Peyer's patch (tissue), 4 donors: ENCODE measurements around the gene CARMIL1. TPM values are rescaled to one million over a fixed set of nuclear protein-coding genes. Genes with fewer than 3 reads are reported as not detected.

Experiments
- DNase-seq, 3 donors: peaks; one replicate each; pipeline ENCODE4 v3.0.0-alpha.2; 2017 to 2019
- H3K27ac ChIP-seq, 4 donors: fragments of 200-600 bp; sonication (generic); one replicate each; pipeline ENCODE4 v1.5.1; 2016 to 2019
- H3K27me3 ChIP-seq, 2 donors: fragments of 200-600 bp; sonication (generic); one replicate each; pipeline ENCODE4 v1.5.1; 2019
- H3K36me3 ChIP-seq, 3 donors: fragments of 200-600 bp; sonication (generic); one replicate each; pipeline ENCODE4 v1.5.1; 2016 to 2019
- H3K4me1 ChIP-seq, 4 donors: fragments of 200-600 bp; sonication (generic); one replicate each; pipeline ENCODE4 v1.5.1; 2016 to 2019
- H3K4me3 ChIP-seq, 4 donors: fragments of 200-600 bp; sonication (generic); 1 replicate in 3 of 4; 2 replicates in 1 of 4; pipeline ENCODE4 v1.5.1; 2016 to 2019; ENCODE audit warnings: mild to moderate bottlenecking in 1 of 4
- H3K9me3 ChIP-seq, 4 donors: fragments of 200-600 bp; sonication (generic); one replicate each; pipeline ENCODE4 v1.5.1; 2016 to 2019; ENCODE audit warnings: mild to moderate bottlenecking in 1 of 4
- POLR2A ChIP-seq, 2 donors: fragments of 450-650 bp; IDR thresholded peaks; one replicate each; pipeline ENCODE4 v1.5.1; 2017; ENCODE audit warnings: antibody characterized with exemption in 2 of 2, mild to moderate bottlenecking in 2 of 2, moderate library complexity in 2 of 2
- total RNA-seq, 4 donors: library from RNA; depleted of rRNA; stranded (reverse); fragments of >200 nt; gene quantifications; one replicate each; pipeline ENCODE4 v1.1.0, GENCODE V29; 2016
- TF ChIP-seq, protein P1 (sequence below), 6 experiments: fragments of 450-650 bp in 4 of 6; fragments of 200-600 bp in 2 of 6; sonication (generic) in 1 of 6; IDR thresholded peaks; one replicate each; pipeline ENCODE4 v1.5.1; 2017 to 2019; ENCODE audit warnings: antibody characterized with exemption in 6 of 6, mild to moderate bottlenecking in 3 of 6, moderate library complexity in 1 of 6

Gene CARMIL1
- total RNA-seq, 4 donors from 2014 or later: 75.1 to 107 (median 85.7) TPM

DNA sequence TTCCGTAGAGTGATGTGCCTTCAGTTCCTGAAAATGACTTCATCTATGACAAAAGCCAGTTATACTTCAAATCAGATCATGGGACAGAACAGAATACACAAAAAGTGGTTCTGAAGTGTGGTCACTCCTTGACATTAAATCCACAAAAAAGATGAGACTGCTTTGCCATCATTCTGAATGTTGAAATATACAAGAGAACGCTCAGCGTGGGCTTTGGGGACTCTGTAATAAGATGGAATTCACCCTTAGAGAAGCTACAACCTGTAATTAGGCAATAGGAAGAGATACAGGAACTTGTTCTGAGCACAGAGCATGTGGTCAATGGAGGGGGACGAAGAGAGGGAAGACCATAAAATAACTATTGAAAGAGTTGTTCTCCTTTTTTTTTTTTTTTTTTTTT is 184.3 kb downstream of the CARMIL1 start:
- Histone ChIP-seq H3K36me3 (no peaks in the 10 kb centered on the region), H3K4me1 (no peaks in the 10 kb centered on the region), H3K4me3 (no peak overlapping the region), H3K27ac (no peak overlapping the region), H3K9me3 (no peaks in the 10 kb centered on the region), H3K27me3 (no peaks in the 10 kb centered on the region)
- no peak for DNase-seq
- TF ChIP-seq POLR2A (IDR thresholded peaks at IDR 0.05): no peak
- TF ChIP-seq, protein P1, sequence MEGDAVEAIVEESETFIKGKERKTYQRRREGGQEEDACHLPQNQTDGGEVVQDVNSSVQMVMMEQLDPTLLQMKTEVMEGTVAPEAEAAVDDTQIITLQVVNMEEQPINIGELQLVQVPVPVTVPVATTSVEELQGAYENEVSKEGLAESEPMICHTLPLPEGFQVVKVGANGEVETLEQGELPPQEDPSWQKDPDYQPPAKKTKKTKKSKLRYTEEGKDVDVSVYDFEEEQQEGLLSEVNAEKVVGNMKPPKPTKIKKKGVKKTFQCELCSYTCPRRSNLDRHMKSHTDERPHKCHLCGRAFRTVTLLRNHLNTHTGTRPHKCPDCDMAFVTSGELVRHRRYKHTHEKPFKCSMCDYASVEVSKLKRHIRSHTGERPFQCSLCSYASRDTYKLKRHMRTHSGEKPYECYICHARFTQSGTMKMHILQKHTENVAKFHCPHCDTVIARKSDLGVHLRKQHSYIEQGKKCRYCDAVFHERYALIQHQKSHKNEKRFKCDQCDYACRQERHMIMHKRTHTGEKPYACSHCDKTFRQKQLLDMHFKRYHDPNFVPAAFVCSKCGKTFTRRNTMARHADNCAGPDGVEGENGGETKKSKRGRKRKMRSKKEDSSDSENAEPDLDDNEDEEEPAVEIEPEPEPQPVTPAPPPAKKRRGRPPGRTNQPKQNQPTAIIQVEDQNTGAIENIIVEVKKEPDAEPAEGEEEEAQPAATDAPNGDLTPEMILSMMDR (IDR thresholded peaks at IDR 0.05): no peak

DNA sequence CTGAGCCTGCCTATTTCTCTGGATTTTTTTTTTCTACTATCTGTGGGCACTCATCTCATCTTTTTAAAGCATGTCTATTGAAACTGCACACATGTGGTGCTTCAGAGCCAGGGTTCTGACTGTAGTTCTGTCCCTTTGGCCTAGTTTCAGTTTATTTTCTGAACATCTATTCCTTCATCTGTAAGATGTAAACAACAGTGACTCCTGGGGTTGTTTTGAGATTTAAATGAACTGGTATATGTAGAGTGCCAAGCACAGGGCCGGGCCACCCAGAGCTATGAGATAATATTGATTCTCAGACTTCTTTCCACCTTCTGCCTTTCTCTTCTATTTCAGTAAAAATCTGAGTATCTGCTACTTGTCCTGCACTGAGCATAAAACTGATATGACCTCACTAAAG is 185.1 kb downstream of the CARMIL1 start:
- H3K27me3 ChIP-seq: no peaks in the 10 kb centered on the region
- TF ChIP-seq POLR2A (IDR thresholded peaks at IDR 0.05): no peak
- TF ChIP-seq, protein P1 (IDR thresholded peaks at IDR 0.05): no peak
- no peak overlapping the region for H3K27ac ChIP-seq
- H3K4me3 ChIP-seq: no peak overlapping the region
- no peak for DNase-seq
- no peaks in the 10 kb centered on the region for H3K36me3 ChIP-seq
- no peaks in the 10 kb centered on the region for H3K4me1 ChIP-seq
- no peaks in the 10 kb centered on the region for H3K9me3 ChIP-seq

DNA sequence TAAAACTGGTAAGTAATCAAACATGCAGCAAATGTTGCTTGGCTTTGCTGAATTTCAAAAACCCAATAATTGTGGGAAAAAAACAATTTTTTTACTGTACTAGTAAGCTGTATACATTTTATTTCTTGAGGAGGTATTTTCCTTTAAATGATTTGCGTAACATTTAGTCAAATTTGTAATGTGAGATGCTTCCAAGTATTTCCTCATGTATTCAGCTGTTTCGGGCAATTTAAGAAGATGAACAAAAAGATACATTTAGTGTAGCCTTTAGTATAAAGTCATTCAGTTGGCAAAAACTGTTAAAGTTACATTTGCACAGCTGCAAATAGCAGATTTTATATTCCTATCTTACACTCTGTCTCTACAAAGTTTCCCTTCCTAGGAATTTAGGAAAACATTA is 186.8 kb downstream of the CARMIL1 start:
- TF ChIP-seq POLR2A (IDR thresholded peaks at IDR 0.05): no peak
- TF ChIP-seq, protein P1 (IDR thresholded peaks at IDR 0.05): no peak

DNA sequence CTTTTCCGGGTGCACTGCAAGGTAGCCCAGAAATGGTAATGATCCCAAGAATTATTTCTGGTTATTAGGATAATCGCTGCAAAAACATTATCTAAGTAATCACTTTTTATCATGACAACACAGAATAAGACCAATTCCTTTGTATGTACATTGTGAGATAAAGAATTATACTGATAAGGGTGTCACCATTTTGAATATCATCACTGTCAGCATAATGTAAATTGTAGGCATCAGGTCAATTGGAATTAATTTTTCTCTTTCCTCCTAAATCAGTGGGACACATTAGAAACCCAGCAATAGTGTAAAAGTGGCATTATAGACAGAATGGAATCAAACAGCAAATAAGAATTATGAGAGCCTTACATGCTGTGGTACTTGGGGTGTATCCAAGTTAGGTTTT is 189.7 kb downstream of the CARMIL1 start:
- TF ChIP-seq POLR2A (IDR thresholded peaks at IDR 0.05): no peak
- TF ChIP-seq, protein P1 (IDR thresholded peaks at IDR 0.05): no peak
- no peaks in the 10 kb centered on the region for H3K36me3 ChIP-seq
- no peak overlapping the region for H3K4me3 ChIP-seq
- no peak for DNase-seq
- H3K9me3 ChIP-seq: no peaks in the 10 kb centered on the region
- no peaks in the 10 kb centered on the region for H3K27me3 ChIP-seq
- no peaks in the 10 kb centered on the region for H3K4me1 ChIP-seq
- no peak overlapping the region for H3K27ac ChIP-seq

More for the DNA sequence above, 186.8 kb downstream of the CARMIL1 start:
- H3K4me1 ChIP-seq: no peaks in the 10 kb centered on the region
- no peak overlapping the region for H3K4me3 ChIP-seq
- no peak for DNase-seq
- no peak overlapping the region for H3K27ac ChIP-seq
- H3K9me3 ChIP-seq: no peaks in the 10 kb centered on the region
- no peaks in the 10 kb centered on the region for H3K27me3 ChIP-seq
- H3K36me3 ChIP-seq: no peaks in the 10 kb centered on the region

DNA sequence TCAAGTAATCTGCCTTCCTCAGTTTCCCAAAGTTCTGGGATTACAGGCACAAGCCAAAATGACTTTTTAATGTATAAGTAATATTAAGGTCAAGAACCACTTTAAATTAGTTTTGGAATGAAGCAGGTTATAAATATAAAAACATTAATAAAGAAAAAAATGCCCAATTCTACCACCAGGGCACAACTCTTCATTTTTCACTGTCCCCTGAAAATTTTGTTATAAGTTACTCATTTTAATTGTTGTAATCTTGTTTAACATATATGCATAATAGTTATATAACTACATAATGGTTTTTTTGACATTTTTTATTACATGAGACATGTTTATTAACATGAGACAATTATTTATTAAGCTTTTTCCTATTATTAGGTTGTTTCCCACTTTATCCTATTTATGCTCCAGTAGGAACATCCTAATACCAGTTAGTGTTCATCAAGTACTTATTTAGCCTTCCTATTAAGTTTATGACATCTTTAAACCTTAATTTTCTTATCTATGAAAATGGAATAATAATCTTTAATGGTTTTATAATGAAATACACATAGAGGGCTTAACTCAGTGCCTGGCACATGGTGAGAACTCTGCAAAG is 190.7 kb downstream of the CARMIL1 start:
- TF ChIP-seq, protein P1 (IDR thresholded peaks at IDR 0.05): peak in 3 of 6 experiments; percentile 21 to 37 (median 23)
- no peak for TF ChIP-seq POLR2A (IDR thresholded peaks at IDR 0.05)
- Histone ChIP-seq H3K27me3 (no peaks in the 10 kb centered on the region), H3K27ac (no peak overlapping the region), H3K36me3 (no peaks in the 10 kb centered on the region), H3K4me3 (no peak overlapping the region), H3K9me3 (no peaks in the 10 kb centered on the region), H3K4me1 (no peaks in the 10 kb centered on the region)
- DNase-seq: no peak

DNA sequence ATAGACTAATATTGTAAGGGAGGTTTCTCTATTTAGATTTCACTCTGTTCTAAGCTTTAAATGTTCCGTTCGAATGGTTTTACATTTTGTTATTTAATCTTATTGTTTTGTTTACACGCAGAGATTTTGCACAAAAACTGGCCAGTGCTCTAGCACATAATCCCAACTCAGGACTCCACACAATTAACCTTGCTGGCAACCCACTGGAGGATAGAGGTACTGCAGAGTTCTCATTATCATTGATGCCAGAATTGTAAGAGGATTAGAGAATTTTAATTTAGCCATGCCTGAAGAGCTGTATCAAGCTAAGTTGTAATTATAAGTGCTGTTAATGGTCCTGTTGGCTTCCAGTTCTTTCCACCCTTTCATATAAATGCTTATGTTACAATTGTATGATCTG is 193.1 kb downstream of the CARMIL1 start:
- H3K4me3 ChIP-seq: no peak overlapping the region
- no peaks in the 10 kb centered on the region for H3K36me3 ChIP-seq
- H3K4me1 ChIP-seq: no peaks in the 10 kb centered on the region
- no peak for TF ChIP-seq POLR2A (IDR thresholded peaks at IDR 0.05)
- TF ChIP-seq, protein P1 (IDR thresholded peaks at IDR 0.05): peak in 3 of 6 experiments; percentile 8 to 30 (median 18)
- no peaks in the 10 kb centered on the region for H3K27me3 ChIP-seq
- H3K9me3 ChIP-seq: no peaks in the 10 kb centered on the region
- DNase-seq: no peak
- H3K27ac ChIP-seq: no peak overlapping the region
